Adrenal gland (tissue), 5 donors: Measurements from ENCODE around the gene EPHA10.

Source experiments
- CTCF ChIP-seq, 6 experiments: fragments of 450-650 bp in 4 of 6; fragments of 200-600 bp in 2 of 6; sonication (generic) in 1 of 6; IDR thresholded peaks; 1 replicate in 5 of 6; 2 replicates in 1 of 6; pipeline versions ENCODE4 v1.5.1 to v1.8.0; 2016 to 2021; ENCODE audit warnings: antibody characterized with exemption in 6 of 6, mild to moderate bottlenecking in 2 of 6, moderate library complexity in 1 of 6
- POLR2A ChIP-seq, 2 donors: fragments of 450-650 bp; IDR thresholded peaks; one replicate each; pipeline ENCODE4 v1.6.1; 2017; ENCODE audit warnings: antibody characterized with exemption in 2 of 2, mild to moderate bottlenecking in 2 of 2, moderate library complexity in 1 of 2
- donor health status: DM: no; HTN: no; CAD: no.

- TF ChIP-seq CTCF (IDR thresholded peaks at IDR 0.05) = no peak
- TF ChIP-seq POLR2A (IDR thresholded peaks at IDR 0.05) = no peak
Measured at GRCh38 chr1:37722181-37723071, 42.5 kb downstream of the EPHA10 start.
